Measurements from ENCODE around the gene CDH4. TPM values are rescaled to one million over a fixed set of nuclear protein-coding genes. Genes with fewer than 3 reads are reported as not detected.

Gene CDH4
- total and polyA plus RNA-seq, 2 of the 8 experiments (the other 6 are each of a cell fraction or from before 2014, with no cell fraction given) = 4.3 to 7.9 TPM

GRCh38 chr20:61812121-61812844, 560.2 kb downstream of the CDH4 start (continued):
- TF ChIP-seq USF2 (IDR thresholded peaks at IDR 0.05; ENCODE audit: low read length) (no peak), TAF1 (IDR thresholded peaks at IDR 0.05; ENCODE audit: low read depth, low read length) (no peak)

Data from H1 (cell line).